Measurements from ENCODE around the gene CYBC1. TPM values are rescaled to one million over a fixed set of nuclear protein-coding genes. Genes with fewer than 3 reads are reported as not detected.

The CYBC1 gene
- total and polyA plus RNA-seq, 9 of the 15 experiments (the other 6 are each of a cell fraction or from before 2014, with no cell fraction given), result 1.3 to 71.8 (median 49.9) TPM

DNA sequence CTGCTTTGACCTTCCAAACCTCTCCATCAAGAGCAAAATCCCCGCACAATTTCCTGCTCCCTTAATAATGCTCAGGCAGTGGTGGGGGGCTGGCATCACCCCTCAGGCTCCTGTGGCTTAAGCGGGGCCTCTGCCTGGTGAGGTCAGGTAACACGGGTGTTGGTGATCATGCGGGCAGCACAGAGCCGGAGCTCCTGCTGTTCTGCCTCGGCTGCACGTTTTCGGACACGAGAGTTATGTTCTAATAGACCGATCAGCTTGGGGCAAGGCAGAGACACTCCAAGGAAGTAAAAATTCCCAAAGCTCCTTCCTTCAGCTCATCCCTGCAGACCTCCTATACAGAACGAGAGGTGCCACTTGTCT, 14.0 kb upstream of the CYBC1 start (continued):
- TF ChIP-seq, protein P1, sequence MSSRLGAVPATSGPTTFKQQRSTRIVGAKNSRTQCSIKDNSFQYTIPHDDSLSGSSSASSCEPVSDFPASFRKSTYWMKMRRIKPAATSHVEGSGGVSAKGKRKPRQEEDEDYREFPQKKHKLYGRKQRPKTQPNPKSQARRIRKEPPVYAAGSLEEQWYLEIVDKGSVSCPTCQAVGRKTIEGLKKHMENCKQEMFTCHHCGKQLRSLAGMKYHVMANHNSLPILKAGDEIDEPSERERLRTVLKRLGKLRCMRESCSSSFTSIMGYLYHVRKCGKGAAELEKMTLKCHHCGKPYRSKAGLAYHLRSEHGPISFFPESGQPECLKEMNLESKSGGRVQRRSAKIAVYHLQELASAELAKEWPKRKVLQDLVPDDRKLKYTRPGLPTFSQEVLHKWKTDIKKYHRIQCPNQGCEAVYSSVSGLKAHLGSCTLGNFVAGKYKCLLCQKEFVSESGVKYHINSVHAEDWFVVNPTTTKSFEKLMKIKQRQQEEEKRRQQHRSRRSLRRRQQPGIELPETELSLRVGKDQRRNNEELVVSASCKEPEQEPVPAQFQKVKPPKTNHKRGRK (tag; IDR thresholded peaks at IDR 0.05), result no peak
- TF ChIP-seq, protein P2, sequence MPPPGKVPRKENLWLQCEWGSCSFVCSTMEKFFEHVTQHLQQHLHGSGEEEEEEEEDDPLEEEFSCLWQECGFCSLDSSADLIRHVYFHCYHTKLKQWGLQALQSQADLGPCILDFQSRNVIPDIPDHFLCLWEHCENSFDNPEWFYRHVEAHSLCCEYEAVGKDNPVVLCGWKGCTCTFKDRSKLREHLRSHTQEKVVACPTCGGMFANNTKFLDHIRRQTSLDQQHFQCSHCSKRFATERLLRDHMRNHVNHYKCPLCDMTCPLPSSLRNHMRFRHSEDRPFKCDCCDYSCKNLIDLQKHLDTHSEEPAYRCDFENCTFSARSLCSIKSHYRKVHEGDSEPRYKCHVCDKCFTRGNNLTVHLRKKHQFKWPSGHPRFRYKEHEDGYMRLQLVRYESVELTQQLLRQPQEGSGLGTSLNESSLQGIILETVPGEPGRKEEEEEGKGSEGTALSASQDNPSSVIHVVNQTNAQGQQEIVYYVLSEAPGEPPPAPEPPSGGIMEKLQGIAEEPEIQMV (tag; conservative IDR thresholded peaks at IDR 0.05; ENCODE audit: low read depth), result no peak
- TF ChIP-seq ARNT (IDR thresholded peaks at IDR 0.05) (no peak), ZBTB17 (CRISPR knock-in tag; IDR thresholded peaks at IDR 0.05) (no peak)

DNA sequence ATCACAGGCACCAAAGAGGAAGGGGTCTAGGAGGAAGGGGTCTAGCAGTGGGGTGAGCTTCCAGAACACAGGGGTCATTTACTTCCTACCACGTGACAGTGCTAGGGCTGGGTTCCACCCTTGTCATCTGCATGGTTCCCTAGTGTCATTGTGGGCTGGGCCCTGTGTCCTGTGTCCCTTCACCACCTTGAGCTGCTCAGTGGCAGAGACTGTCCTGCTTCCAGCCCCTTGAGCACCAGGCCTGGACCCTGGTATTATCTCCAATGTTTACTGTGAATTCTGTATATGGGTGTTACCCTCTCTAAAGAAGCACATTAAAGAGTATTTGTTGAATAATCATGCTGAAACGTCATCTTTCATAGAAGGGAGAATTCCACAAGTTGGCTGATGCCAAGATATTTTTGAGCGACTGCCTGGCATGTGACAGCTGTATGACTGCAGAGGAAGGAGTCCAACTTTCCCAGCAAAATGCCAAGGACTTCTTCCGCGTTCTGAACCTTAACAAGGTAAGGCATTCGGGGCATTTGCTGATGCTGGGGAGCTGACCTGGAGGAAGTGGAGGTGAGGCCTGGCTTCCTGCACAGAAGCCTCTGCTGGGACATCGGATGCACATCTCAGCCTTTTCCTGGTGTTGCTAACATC, 13.5 kb upstream of the CYBC1 start:
- TF ChIP-seq, protein P3, sequence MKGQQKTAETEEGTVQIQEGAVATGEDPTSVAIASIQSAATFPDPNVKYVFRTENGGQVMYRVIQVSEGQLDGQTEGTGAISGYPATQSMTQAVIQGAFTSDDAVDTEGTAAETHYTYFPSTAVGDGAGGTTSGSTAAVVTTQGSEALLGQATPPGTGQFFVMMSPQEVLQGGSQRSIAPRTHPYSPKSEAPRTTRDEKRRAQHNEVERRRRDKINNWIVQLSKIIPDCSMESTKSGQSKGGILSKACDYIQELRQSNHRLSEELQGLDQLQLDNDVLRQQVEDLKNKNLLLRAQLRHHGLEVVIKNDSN (CRISPR knock-in tag; IDR thresholded peaks at IDR 0.05), result peak; percentile 41
- no peak for TF ChIP-seq ZZZ3 (IDR thresholded peaks at IDR 0.05)
- ATAC-seq, result no peak
- Histone ChIP-seq H3K27ac (ENCODE audit: extremely low read depth, low read depth, low read length) (peak overlapping the region; percentile 3; the same call in 1 of the 3 replicates), H3K9ac (ENCODE audit: insufficient read depth in 1 of 2, low read depth in 2 of 2, low read length in 2 of 2) (peak overlapping the region in 1 of 2 experiments; percentile 85; a peak in 2 of 4 replicates), H3K36me3 (ENCODE audit: control insufficient read depth, insufficient read depth, low read length) (peaks cover 89% of the 10 kb centered on the region), H3K4me1 (replicated peaks in 1 of 2; ENCODE audit: control insufficient read depth in 2 of 2, insufficient read depth in 2 of 2, low read length in 2 of 2) (peaks cover 49 to 54% of the 10 kb centered on the region in 2 experiments), H3K4me3 (no peak overlapping the region), H3K4me2 (ENCODE audit: insufficient read depth, low read length) (no peak overlapping the region), H3K9me1 (ENCODE audit: control insufficient read depth, insufficient read depth, low read length) (peaks cover 6% of the 10 kb centered on the region), H2AFZ (ENCODE audit: low read depth, low read length) (no peak overlapping the region), H3K79me2 (ENCODE audit: control insufficient read depth, insufficient read depth, low read length) (peaks cover 88% of the 10 kb centered on the region), H4K20me1 (replicated peaks; ENCODE audit: control insufficient read depth, insufficient read depth, low read length) (no peaks in the 10 kb centered on the region), H3K9me3 (replicated peaks; ENCODE audit: control insufficient read depth, insufficient read depth, low read depth, low read length) (no peaks in the 10 kb centered on the region), H3K27me3 (ENCODE audit: control insufficient read depth in 2 of 2, insufficient read depth in 2 of 2, low read length in 2 of 2) (no peaks in the 10 kb centered on the region; a peak in 1 of 5 replicates)
- no peak for FAIRE-seq
- in situ Hi-C loops (cut with MboI), result no loop called here
- CTCF ChIA-PET (ENCODE audit: low intra/inter-chr PET ratio), result no interaction called here
- DNase-seq (ENCODE audit: extremely low read depth in 1 of 4, low spot score in 3 of 4), result peak in 1 of 4 experiments; percentile 19
- 95% methylated on average over 7 of the region's 7 CpGs for WGBS (ENCODE audit: insufficient coverage, low coverage, missing lambda C conversion rate)
- POLR2A ChIA-PET, result interaction anchor here (0.6 to 1.1 kb wide), 3 partner anchors 9 to 98 kb away, joined by 3 to 5 read pairs (median 5); no protein-coding TSS in a partner anchor
- intact Hi-C loops (cut with micrococcal nuclease), result no loop called here
- BruUV-seq (replicated peaks), result no TSS peak

Measured in K562 (cell line).